ENCODE results near the gene LCAT.

The LCAT gene

DNA sequence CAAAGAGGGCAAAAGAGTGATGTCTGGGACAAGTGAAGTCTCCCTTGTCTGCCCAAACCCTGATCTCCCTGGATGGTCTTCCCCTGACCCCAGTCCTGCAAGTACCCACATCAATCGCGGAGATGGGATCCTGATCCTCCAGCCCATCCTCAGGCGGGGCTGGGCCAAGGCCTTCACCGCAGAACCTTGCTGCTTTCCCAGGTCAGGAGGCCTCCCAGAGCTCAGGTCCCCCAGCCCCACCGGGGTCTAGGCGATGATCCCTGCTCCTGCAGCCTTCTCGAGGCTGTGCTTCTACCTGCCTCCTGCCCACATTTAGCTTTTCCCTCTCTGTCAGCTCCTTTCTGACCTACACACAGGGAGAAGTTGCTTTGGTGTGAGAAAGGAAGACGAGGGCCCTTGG, 18.2 kb upstream of the LCAT start:
- no peak for DNase-seq (ENCODE audit: low read depth in 1 of 2, low spot score in 1 of 2)
- TF ChIP-seq GABPA (IDR thresholded peaks at IDR 0.05; ENCODE audit: low read depth) (no peak), SPI1 (IDR thresholded peaks at IDR 0.05; ENCODE audit: borderline replicate concordance, low read depth) (no peak), POLR2AphosphoS5 (IDR thresholded peaks at IDR 0.05; ENCODE audit: low read depth) (no peak)
- TF ChIP-seq, protein P1, sequence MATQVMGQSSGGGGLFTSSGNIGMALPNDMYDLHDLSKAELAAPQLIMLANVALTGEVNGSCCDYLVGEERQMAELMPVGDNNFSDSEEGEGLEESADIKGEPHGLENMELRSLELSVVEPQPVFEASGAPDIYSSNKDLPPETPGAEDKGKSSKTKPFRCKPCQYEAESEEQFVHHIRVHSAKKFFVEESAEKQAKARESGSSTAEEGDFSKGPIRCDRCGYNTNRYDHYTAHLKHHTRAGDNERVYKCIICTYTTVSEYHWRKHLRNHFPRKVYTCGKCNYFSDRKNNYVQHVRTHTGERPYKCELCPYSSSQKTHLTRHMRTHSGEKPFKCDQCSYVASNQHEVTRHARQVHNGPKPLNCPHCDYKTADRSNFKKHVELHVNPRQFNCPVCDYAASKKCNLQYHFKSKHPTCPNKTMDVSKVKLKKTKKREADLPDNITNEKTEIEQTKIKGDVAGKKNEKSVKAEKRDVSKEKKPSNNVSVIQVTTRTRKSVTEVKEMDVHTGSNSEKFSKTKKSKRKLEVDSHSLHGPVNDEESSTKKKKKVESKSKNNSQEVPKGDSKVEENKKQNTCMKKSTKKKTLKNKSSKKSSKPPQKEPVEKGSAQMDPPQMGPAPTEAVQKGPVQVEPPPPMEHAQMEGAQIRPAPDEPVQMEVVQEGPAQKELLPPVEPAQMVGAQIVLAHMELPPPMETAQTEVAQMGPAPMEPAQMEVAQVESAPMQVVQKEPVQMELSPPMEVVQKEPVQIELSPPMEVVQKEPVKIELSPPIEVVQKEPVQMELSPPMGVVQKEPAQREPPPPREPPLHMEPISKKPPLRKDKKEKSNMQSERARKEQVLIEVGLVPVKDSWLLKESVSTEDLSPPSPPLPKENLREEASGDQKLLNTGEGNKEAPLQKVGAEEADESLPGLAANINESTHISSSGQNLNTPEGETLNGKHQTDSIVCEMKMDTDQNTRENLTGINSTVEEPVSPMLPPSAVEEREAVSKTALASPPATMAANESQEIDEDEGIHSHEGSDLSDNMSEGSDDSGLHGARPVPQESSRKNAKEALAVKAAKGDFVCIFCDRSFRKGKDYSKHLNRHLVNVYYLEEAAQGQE (IDR thresholded peaks at IDR 0.05; ENCODE audit: insufficient replicate concordance, low read depth): no peak
- TF ChIP-seq, protein P2, sequence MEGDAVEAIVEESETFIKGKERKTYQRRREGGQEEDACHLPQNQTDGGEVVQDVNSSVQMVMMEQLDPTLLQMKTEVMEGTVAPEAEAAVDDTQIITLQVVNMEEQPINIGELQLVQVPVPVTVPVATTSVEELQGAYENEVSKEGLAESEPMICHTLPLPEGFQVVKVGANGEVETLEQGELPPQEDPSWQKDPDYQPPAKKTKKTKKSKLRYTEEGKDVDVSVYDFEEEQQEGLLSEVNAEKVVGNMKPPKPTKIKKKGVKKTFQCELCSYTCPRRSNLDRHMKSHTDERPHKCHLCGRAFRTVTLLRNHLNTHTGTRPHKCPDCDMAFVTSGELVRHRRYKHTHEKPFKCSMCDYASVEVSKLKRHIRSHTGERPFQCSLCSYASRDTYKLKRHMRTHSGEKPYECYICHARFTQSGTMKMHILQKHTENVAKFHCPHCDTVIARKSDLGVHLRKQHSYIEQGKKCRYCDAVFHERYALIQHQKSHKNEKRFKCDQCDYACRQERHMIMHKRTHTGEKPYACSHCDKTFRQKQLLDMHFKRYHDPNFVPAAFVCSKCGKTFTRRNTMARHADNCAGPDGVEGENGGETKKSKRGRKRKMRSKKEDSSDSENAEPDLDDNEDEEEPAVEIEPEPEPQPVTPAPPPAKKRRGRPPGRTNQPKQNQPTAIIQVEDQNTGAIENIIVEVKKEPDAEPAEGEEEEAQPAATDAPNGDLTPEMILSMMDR (IDR thresholded peaks at IDR 0.05; ENCODE audit: insufficient read depth, low read length): no peak
- Histone ChIP-seq H3K4me3 (replicated peaks; ENCODE audit: insufficient read depth, low read length) (no peak overlapping the region), H3K27me3 (ENCODE audit: insufficient read depth, poor library complexity, severe bottlenecking) (no peaks in the 10 kb centered on the region), H3K27ac (replicated peaks) (no peak overlapping the region)

- Histone ChIP-seq H3K4me3 (replicated peaks; ENCODE audit: insufficient read depth, low read length) (no peak overlapping the region), H3K27me3 (ENCODE audit: insufficient read depth, poor library complexity, severe bottlenecking) (no peaks in the 10 kb centered on the region), H3K27ac (replicated peaks) (no peak overlapping the region)
- no peak for DNase-seq (ENCODE audit: low read depth in 1 of 2, low spot score in 1 of 2)
- TF ChIP-seq POLR2AphosphoS5 (IDR thresholded peaks at IDR 0.05; ENCODE audit: low read depth) (no peak), GABPA (IDR thresholded peaks at IDR 0.05; ENCODE audit: low read depth) (no peak)
Measured at GRCh38 chr16:67961551-67961957, 17.6 kb upstream of the LCAT start.

- TF ChIP-seq SPI1 (IDR thresholded peaks at IDR 0.05; ENCODE audit: borderline replicate concordance, low read depth) (no peak), GABPA (IDR thresholded peaks at IDR 0.05; ENCODE audit: low read depth) (no peak), POLR2AphosphoS5 (IDR thresholded peaks at IDR 0.05; ENCODE audit: low read depth) (no peak)
- TF ChIP-seq, protein P2 (IDR thresholded peaks at IDR 0.05; ENCODE audit: insufficient read depth, low read length): no peak
- TF ChIP-seq, protein P1 (IDR thresholded peaks at IDR 0.05; ENCODE audit: insufficient replicate concordance, low read depth): no peak
- DNase-seq (ENCODE audit: low read depth in 1 of 2, low spot score in 1 of 2): no peak
- H3K27ac ChIP-seq (replicated peaks): no peak overlapping the region
Measured at GRCh38 chr16:67959536-67960329, 15.8 kb upstream of the LCAT start.

GRCh38 chr16:67957622-67958021, 13.7 kb upstream of the LCAT start:
- Histone ChIP-seq H3K27ac (replicated peaks) (no peak overlapping the region), H3K27me3 (ENCODE audit: insufficient read depth, poor library complexity, severe bottlenecking) (no peaks in the 10 kb centered on the region), H3K4me3 (replicated peaks; ENCODE audit: insufficient read depth, low read length) (no peak overlapping the region)
- TF ChIP-seq, protein P1 (IDR thresholded peaks at IDR 0.05; ENCODE audit: insufficient replicate concordance, low read depth): no peak
- TF ChIP-seq GABPA (IDR thresholded peaks at IDR 0.05; ENCODE audit: low read depth) (no peak), SPI1 (IDR thresholded peaks at IDR 0.05; ENCODE audit: borderline replicate concordance, low read depth) (no peak), POLR2AphosphoS5 (IDR thresholded peaks at IDR 0.05; ENCODE audit: low read depth) (no peak)
- TF ChIP-seq, protein P2 (IDR thresholded peaks at IDR 0.05; ENCODE audit: insufficient read depth, low read length): no peak
- no peak for DNase-seq (ENCODE audit: low read depth in 1 of 2, low spot score in 1 of 2)

More at GRCh38 chr16:67959536-67960329, 15.8 kb upstream of the LCAT start:
- no peaks in the 10 kb centered on the region for H3K27me3 ChIP-seq (ENCODE audit: insufficient read depth, poor library complexity, severe bottlenecking)
- H3K4me3 ChIP-seq (replicated peaks; ENCODE audit: insufficient read depth, low read length): no peak overlapping the region
